HEK293 (cell line): ENCODE results near the gene CDC14B.

Source experiments
- GLI2 ChIP-seq: fragments of 450-650 bp; formaldehyde crosslinking; IDR thresholded peaks from 2 replicates; pipeline ENCODE4; 2017; ENCODE audit warnings: missing biosample characterization, missing genetic modification characterization, low read depth, borderline replicate concordance
- PRDM1 ChIP-seq: fragments of 450-650 bp; formaldehyde crosslinking; IDR thresholded peaks from 2 replicates; pipeline ENCODE4; 2016; ENCODE audit warnings: missing biosample characterization, missing genetic modification characterization
- ZBTB1 ChIP-seq: fragments of 450-650 bp; formaldehyde crosslinking; IDR thresholded peaks from 2 replicates; pipeline ENCODE4 v1.5.1; 2016; ENCODE audit warnings: missing biosample characterization, missing genetic modification characterization
- ZNF670 ChIP-seq: fragments of 450-650 bp; formaldehyde crosslinking; IDR thresholded peaks from 2 replicates; pipeline ENCODE4 v1.5.1; 2016; ENCODE audit warnings: missing biosample characterization, missing genetic modification characterization, low read depth
- TF ChIP-seq, protein P1 (sequence below): fragments of 450-650 bp; formaldehyde crosslinking; IDR thresholded peaks from 2 replicates; pipeline ENCODE4 v1.5.1; 2016; ENCODE audit warnings: missing biosample characterization, missing genetic modification characterization
- TF ChIP-seq, protein P2 (sequence below): fragments of 450-650 bp; formaldehyde crosslinking; IDR thresholded peaks from 2 replicates; pipeline ENCODE4 v1.5.1; 2016; ENCODE audit warnings: missing biosample characterization, missing genetic modification characterization, borderline replicate concordance
- TF ChIP-seq, protein P3 (sequence below): fragments of 450-650 bp; formaldehyde crosslinking; IDR thresholded peaks from 2 replicates; pipeline ENCODE4 v1.5.1; 2016; ENCODE audit warnings: missing biosample characterization, missing genetic modification characterization, borderline replicate concordance
- TF ChIP-seq, protein P4 (sequence below): fragments of 450-650 bp; formaldehyde crosslinking; IDR thresholded peaks from 2 replicates; pipeline ENCODE4 v1.5.1; 2016; ENCODE audit warnings: missing biosample characterization, missing genetic modification characterization, low read depth
- TF ChIP-seq, protein P5 (sequence below): fragments of 450-650 bp; formaldehyde crosslinking; IDR thresholded peaks from 2 replicates; pipeline ENCODE4 v1.5.1; 2016; ENCODE audit warnings: missing biosample characterization, missing genetic modification characterization

DNA sequence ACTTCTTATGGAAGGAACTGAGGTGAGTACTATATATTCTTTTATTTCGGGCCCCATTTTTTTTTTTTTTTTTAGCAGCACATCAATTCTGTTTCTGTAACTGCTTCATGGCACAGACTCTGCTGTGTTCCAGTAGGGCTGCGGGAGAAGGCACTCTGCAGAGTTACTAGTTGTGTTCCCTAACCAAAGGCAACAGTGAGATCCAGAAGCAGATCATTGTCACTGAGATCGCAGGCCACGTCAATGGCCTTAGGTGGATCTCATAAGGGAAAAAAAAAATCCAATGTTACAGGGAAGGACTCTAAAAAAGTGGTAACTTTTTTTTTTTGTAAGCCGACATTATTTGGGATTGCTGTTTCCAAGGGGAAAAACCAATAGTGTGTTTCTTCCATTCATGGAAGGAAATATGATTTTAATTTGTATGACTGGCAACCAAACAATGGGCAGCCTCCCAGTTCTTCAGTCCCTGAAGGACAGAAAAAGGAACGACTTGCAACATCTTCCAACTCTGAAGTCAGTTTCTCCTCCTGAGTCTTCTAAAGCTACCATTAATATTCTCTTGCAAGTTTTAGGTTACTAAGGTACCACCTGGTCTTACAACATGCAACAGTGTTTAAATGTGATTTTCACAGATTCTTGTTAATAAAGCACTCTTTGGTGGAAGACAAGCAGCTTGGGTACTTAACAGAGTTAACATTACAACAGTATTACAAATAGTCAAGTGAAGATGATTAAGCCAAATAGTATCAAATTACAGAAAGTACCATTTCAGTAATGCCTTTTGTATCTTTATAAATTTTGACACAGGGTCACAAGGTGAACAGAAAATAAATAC is 116.9 kb downstream of the CDC14B start:
- TF ChIP-seq, protein P1, sequence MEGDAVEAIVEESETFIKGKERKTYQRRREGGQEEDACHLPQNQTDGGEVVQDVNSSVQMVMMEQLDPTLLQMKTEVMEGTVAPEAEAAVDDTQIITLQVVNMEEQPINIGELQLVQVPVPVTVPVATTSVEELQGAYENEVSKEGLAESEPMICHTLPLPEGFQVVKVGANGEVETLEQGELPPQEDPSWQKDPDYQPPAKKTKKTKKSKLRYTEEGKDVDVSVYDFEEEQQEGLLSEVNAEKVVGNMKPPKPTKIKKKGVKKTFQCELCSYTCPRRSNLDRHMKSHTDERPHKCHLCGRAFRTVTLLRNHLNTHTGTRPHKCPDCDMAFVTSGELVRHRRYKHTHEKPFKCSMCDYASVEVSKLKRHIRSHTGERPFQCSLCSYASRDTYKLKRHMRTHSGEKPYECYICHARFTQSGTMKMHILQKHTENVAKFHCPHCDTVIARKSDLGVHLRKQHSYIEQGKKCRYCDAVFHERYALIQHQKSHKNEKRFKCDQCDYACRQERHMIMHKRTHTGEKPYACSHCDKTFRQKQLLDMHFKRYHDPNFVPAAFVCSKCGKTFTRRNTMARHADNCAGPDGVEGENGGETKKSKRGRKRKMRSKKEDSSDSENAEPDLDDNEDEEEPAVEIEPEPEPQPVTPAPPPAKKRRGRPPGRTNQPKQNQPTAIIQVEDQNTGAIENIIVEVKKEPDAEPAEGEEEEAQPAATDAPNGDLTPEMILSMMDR (tag by site-specific recombination) = no peak
- TF ChIP-seq, protein P2, sequence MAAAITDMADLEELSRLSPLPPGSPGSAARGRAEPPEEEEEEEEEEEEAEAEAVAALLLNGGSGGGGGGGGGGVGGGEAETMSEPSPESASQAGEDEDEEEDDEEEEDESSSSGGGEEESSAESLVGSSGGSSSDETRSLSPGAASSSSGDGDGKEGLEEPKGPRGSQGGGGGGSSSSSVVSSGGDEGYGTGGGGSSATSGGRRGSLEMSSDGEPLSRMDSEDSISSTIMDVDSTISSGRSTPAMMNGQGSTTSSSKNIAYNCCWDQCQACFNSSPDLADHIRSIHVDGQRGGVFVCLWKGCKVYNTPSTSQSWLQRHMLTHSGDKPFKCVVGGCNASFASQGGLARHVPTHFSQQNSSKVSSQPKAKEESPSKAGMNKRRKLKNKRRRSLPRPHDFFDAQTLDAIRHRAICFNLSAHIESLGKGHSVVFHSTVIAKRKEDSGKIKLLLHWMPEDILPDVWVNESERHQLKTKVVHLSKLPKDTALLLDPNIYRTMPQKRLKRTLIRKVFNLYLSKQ (tag by site-specific recombination) = no peak
- TF ChIP-seq, protein P3, sequence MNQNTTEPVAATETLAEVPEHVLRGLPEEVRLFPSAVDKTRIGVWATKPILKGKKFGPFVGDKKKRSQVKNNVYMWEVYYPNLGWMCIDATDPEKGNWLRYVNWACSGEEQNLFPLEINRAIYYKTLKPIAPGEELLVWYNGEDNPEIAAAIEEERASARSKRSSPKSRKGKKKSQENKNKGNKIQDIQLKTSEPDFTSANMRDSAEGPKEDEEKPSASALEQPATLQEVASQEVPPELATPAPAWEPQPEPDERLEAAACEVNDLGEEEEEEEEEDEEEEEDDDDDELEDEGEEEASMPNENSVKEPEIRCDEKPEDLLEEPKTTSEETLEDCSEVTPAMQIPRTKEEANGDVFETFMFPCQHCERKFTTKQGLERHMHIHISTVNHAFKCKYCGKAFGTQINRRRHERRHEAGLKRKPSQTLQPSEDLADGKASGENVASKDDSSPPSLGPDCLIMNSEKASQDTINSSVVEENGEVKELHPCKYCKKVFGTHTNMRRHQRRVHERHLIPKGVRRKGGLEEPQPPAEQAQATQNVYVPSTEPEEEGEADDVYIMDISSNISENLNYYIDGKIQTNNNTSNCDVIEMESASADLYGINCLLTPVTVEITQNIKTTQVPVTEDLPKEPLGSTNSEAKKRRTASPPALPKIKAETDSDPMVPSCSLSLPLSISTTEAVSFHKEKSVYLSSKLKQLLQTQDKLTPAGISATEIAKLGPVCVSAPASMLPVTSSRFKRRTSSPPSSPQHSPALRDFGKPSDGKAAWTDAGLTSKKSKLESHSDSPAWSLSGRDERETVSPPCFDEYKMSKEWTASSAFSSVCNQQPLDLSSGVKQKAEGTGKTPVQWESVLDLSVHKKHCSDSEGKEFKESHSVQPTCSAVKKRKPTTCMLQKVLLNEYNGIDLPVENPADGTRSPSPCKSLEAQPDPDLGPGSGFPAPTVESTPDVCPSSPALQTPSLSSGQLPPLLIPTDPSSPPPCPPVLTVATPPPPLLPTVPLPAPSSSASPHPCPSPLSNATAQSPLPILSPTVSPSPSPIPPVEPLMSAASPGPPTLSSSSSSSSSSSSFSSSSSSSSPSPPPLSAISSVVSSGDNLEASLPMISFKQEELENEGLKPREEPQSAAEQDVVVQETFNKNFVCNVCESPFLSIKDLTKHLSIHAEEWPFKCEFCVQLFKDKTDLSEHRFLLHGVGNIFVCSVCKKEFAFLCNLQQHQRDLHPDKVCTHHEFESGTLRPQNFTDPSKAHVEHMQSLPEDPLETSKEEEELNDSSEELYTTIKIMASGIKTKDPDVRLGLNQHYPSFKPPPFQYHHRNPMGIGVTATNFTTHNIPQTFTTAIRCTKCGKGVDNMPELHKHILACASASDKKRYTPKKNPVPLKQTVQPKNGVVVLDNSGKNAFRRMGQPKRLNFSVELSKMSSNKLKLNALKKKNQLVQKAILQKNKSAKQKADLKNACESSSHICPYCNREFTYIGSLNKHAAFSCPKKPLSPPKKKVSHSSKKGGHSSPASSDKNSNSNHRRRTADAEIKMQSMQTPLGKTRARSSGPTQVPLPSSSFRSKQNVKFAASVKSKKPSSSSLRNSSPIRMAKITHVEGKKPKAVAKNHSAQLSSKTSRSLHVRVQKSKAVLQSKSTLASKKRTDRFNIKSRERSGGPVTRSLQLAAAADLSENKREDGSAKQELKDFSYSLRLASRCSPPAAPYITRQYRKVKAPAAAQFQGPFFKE (tag by site-specific recombination) = no peak
- TF ChIP-seq GLI2 (tag by site-specific recombination) = no peak
- TF ChIP-seq, protein P4, sequence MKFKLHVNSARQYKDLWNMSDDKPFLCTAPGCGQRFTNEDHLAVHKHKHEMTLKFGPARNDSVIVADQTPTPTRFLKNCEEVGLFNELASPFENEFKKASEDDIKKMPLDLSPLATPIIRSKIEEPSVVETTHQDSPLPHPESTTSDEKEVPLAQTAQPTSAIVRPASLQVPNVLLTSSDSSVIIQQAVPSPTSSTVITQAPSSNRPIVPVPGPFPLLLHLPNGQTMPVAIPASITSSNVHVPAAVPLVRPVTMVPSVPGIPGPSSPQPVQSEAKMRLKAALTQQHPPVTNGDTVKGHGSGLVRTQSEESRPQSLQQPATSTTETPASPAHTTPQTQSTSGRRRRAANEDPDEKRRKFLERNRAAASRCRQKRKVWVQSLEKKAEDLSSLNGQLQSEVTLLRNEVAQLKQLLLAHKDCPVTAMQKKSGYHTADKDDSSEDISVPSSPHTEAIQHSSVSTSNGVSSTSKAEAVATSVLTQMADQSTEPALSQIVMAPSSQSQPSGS = no peak
- TF ChIP-seq, protein P5, sequence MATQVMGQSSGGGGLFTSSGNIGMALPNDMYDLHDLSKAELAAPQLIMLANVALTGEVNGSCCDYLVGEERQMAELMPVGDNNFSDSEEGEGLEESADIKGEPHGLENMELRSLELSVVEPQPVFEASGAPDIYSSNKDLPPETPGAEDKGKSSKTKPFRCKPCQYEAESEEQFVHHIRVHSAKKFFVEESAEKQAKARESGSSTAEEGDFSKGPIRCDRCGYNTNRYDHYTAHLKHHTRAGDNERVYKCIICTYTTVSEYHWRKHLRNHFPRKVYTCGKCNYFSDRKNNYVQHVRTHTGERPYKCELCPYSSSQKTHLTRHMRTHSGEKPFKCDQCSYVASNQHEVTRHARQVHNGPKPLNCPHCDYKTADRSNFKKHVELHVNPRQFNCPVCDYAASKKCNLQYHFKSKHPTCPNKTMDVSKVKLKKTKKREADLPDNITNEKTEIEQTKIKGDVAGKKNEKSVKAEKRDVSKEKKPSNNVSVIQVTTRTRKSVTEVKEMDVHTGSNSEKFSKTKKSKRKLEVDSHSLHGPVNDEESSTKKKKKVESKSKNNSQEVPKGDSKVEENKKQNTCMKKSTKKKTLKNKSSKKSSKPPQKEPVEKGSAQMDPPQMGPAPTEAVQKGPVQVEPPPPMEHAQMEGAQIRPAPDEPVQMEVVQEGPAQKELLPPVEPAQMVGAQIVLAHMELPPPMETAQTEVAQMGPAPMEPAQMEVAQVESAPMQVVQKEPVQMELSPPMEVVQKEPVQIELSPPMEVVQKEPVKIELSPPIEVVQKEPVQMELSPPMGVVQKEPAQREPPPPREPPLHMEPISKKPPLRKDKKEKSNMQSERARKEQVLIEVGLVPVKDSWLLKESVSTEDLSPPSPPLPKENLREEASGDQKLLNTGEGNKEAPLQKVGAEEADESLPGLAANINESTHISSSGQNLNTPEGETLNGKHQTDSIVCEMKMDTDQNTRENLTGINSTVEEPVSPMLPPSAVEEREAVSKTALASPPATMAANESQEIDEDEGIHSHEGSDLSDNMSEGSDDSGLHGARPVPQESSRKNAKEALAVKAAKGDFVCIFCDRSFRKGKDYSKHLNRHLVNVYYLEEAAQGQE (tag by site-specific recombination) = no peak
- TF ChIP-seq PRDM1 (tag by site-specific recombination) = no peak
- no peak for TF ChIP-seq ZNF670 (tag by site-specific recombination)
- TF ChIP-seq ZBTB1 (tag by site-specific recombination) = no peak
